GM11168 (cell line): ENCODE measurements around the gene RPL18A.

Source experiments
- in situ Hi-C: fragments of 300-500 bp; cut with MboI; formaldehyde crosslinking; loops from one replicate; pipeline ENCODE4 v1.12.0; 2022; ENCODE audit warnings: low sequenced_read_pairs; ENCODE audit not compliant: unreplicated experiment

RPL18A gene

GRCh38 chr19:17859533-17860330 is at the start of gene RPL18A:
Gene RPL18A, plus strand, starts transcription at chr19:17859910. Its CDS starts 47 bp downstream, at chr19:17859957.
- in situ Hi-C loops, result loop anchor here (5.0 to 10.0 kb wide), 3 partner anchors 68 to 145 kb away; partner anchors contain the start of gene MAP1S

GRCh38 chr19:17811103-17811502 is 48.6 kb upstream of the RPL18A start:
- in situ Hi-C loops, result no loop called here

GRCh38 chr19:17811681-17812080 is 48.0 kb upstream of the RPL18A start:
- in situ Hi-C loops, result no loop called here

GRCh38 chr19:17812099-17812498 is 47.6 kb upstream of the RPL18A start:
- in situ Hi-C loops, result no loop called here

GRCh38 chr19:17817668-17818363 is 41.9 kb upstream of the RPL18A start:
- in situ Hi-C loops, result no loop called here

GRCh38 chr19:17821190-17821589 is 38.5 kb upstream of the RPL18A start, which contains the start of gene INSL3:
Gene INSL3, minus strand, starts transcription at chr19:17821519. Its CDS starts 13 bp downstream, at chr19:17821506.
- in situ Hi-C loops, result no loop called here

GRCh38 chr19:17824339-17824738 is 35.4 kb upstream of the RPL18A start:
- in situ Hi-C loops, result no loop called here

GRCh38 chr19:17826508-17827056 is 33.1 kb upstream of the RPL18A start:
- in situ Hi-C loops, result no loop called here

GRCh38 chr19:17829855-17830566 is 29.7 kb upstream of the RPL18A start:
- in situ Hi-C loops, result no loop called here

GRCh38 chr19:17830567-17831418 is 28.9 kb upstream of the RPL18A start:
- in situ Hi-C loops, result no loop called here

GRCh38 chr19:17831419-17831888 is 28.3 kb upstream of the RPL18A start:
- in situ Hi-C loops, result no loop called here

GRCh38 chr19:17832443-17833208 is 27.1 kb upstream of the RPL18A start:
- in situ Hi-C loops, result no loop called here

GRCh38 chr19:17834350-17835181 is 25.1 kb upstream of the RPL18A start:
- in situ Hi-C loops, result no loop called here

- in situ Hi-C loops, result no loop called here
Measured at GRCh38 chr19:17835182-17836006, 24.3 kb upstream of the RPL18A start.

- in situ Hi-C loops, result no loop called here
Measured at GRCh38 chr19:17836530-17836929, 23.2 kb upstream of the RPL18A start.

- in situ Hi-C loops, result no loop called here
Measured at GRCh38 chr19:17837972-17838371, 21.7 kb upstream of the RPL18A start.

- in situ Hi-C loops, result no loop called here
Measured at GRCh38 chr19:17840019-17840418, 19.7 kb upstream of the RPL18A start.
